Esophagus muscularis mucosa (tissue), 4 donors: Measurements from ENCODE around the gene RAI1. TPM values are rescaled to one million over a fixed set of nuclear protein-coding genes. Genes with fewer than 3 reads are reported as not detected.
"Not testable (repeated sequence)": the region's sequence is repeated elsewhere in the genome, so short reads cannot be mapped to it uniquely, and the experiment has no call there.

Experiments used
- DNase-seq: peaks from one replicate; pipeline ENCODE4 v3.0.0-alpha.2; 2017; ENCODE audit errors: extremely low spot score
- H3K27ac ChIP-seq, 4 donors: fragments of 200-600 bp; sonication (generic); replicated peaks in 1 of 4; 1 replicate in 3 of 4; 2 replicates in 1 of 4; pipeline ENCODE4 v1.5.1; 2016 to 2019; ENCODE audit warnings: mild to moderate bottlenecking in 1 of 4
- H3K27me3 ChIP-seq, 4 donors: fragments of 200-600 bp; sonication (generic); one replicate each; pipeline versions ENCODE4 v1.5.1 to v1.6.0; 2016 to 2019
- H3K36me3 ChIP-seq, 4 donors: fragments of 200-600 bp; sonication (generic); one replicate each; pipeline ENCODE4 v1.5.1; 2016 to 2019
- H3K4me1 ChIP-seq, 4 donors: fragments of 200-600 bp; sonication (generic); one replicate each; pipeline ENCODE4 v1.5.1; 2016 to 2019
- H3K4me3 ChIP-seq, 4 donors: fragments of 200-600 bp; sonication (generic); 1 replicate in 2 of 4; 2 replicates in 2 of 4; pipeline ENCODE4 v1.5.1; 2016 to 2019; ENCODE audit warnings: mild to moderate bottlenecking in 4 of 4, moderate library complexity in 1 of 4
- H3K9me3 ChIP-seq, 4 donors: fragments of 200-600 bp; sonication (generic); 1 replicate in 3 of 4; 2 replicates in 1 of 4; pipeline ENCODE4 v1.5.1; 2016 to 2019
- CTCF ChIP-seq, 3 experiments: fragments of 200-600 bp in 2 of 3; fragments of 450-650 bp in 1 of 3; sonication (generic) in 2 of 3; IDR thresholded peaks; one replicate each; pipeline ENCODE4 v1.5.1; 2017 to 2019; ENCODE audit warnings: antibody characterized with exemption in 3 of 3, mild to moderate bottlenecking in 2 of 3, moderate library complexity in 1 of 3
- EP300 ChIP-seq: sonication (generic); formaldehyde crosslinking; IDR thresholded peaks from one replicate; pipeline ENCODE4 v1.6.1; 2017; ENCODE audit warnings: antibody characterized with exemption
- POLR2A ChIP-seq: fragments of 450-650 bp; IDR thresholded peaks from one replicate; pipeline ENCODE4 v1.6.1; 2017; ENCODE audit warnings: antibody characterized with exemption, moderate library complexity, mild to moderate bottlenecking, low read depth
- POLR2AphosphoS5 ChIP-seq, 2 donors: sonication (generic); formaldehyde crosslinking; IDR thresholded peaks; one replicate each; pipeline ENCODE4 v1.6.1; 2017; ENCODE audit warnings: antibody characterized with exemption in 2 of 2
- WGBS: methylation state at CpG from one replicate; pipeline ENCODE4 v1.1.5; 2018; 5-methylcytosine and 5-hydroxymethylcytosine counted together
- intact Hi-C: fragments of 100-400 bp; cut with DNase I; formaldehyde crosslinking; loops from one replicate; pipeline ENCODE4 v1.15.1; 2023
- total RNA-seq, 4 donors: library from RNA; depleted of rRNA; stranded (reverse); fragments of >200 nt; gene quantifications; one replicate each; pipeline versions ENCODE4 v1.1.0 to v1.2.1, GENCODE V29; 2016

The RAI1 gene
- total RNA-seq, 4 donors from 2014 or later: 18.7 to 41.3 (median 28.3) TPM

- H3K4me1 ChIP-seq: peaks cover 31 to 39% (median 35%) of the 10 kb centered on the region in 4 donors
- H3K36me3 ChIP-seq: peaks cover 4 to 50% (median 44%) of the 10 kb centered on the region in 4 donors
- no peak overlapping the region for H3K4me3 ChIP-seq
- intact Hi-C loops: no loop called here
- DNase-seq: no peak
- H3K9me3 ChIP-seq: no peaks in the 10 kb centered on the region
- H3K27me3 ChIP-seq: no peaks in the 10 kb centered on the region
- TF ChIP-seq POLR2AphosphoS5 (IDR thresholded peaks at IDR 0.05): no peak
- no peak for TF ChIP-seq CTCF (IDR thresholded peaks at IDR 0.05)
- TF ChIP-seq POLR2A: no peak
- 86% methylated on average over 8 of the region's 17 CpGs for WGBS
- no peak overlapping the region for H3K27ac ChIP-seq
These were observed 125.5 kb downstream of the RAI1 start for GRCh38 chr17:17806611-17807274.

GRCh38 chr17:17807440-17807839 lies 126.2 kb downstream of the RAI1 start:
- Histone ChIP-seq H3K4me3 (no peak overlapping the region), H3K9me3 (no peaks in the 10 kb centered on the region), H3K36me3 (peaks cover 4 to 47% (median 42%) of the 10 kb centered on the region in 4 donors), H3K27me3 (no peaks in the 10 kb centered on the region), H3K4me1 (peaks cover 38 to 46% (median 42%) of the 10 kb centered on the region in 4 donors), H3K27ac (peak overlapping the region in 1 of 4 donors; percentile 9)
- intact Hi-C loops: no loop called here
- DNase-seq: no peak
- TF ChIP-seq EP300: no peak
- no peak for TF ChIP-seq POLR2AphosphoS5 (IDR thresholded peaks at IDR 0.05)
- no peak for TF ChIP-seq POLR2A
- TF ChIP-seq CTCF (IDR thresholded peaks at IDR 0.05): no peak
- WGBS: 86% methylated on average over 5 of the region's 5 CpGs

- H3K27me3 ChIP-seq, intact Hi-C loops, DNase-seq, H3K4me3 ChIP-seq, H3K9me3 ChIP-seq: not testable (repeated sequence)
- peaks cover 7 to 54% (median 46%) of the 10 kb centered on the region in 4 donors for H3K36me3 ChIP-seq
- 94% methylated on average over 5 of the region's 5 CpGs for WGBS
- peak overlapping the region in 1 of 4 donors; percentile 83 for H3K27ac ChIP-seq
- peaks cover 42 to 53% (median 48%) of the 10 kb centered on the region in 4 donors for H3K4me1 ChIP-seq
These were observed 126.9 kb downstream of the RAI1 start for GRCh38 chr17:17808200-17808599.

GRCh38 chr17:17808706-17809432 lies 127.6 kb downstream of the RAI1 start:
- WGBS: 47% methylated on average over 13 of the region's 15 CpGs
- Histone ChIP-seq H3K27me3 (no peaks in the 10 kb centered on the region), H3K4me3 (no peak overlapping the region), H3K36me3 (peaks cover 9 to 54% (median 46%) of the 10 kb centered on the region in 4 donors), H3K9me3 (no peaks in the 10 kb centered on the region), H3K27ac (peak overlapping the region in 3 of 4 donors; percentile 72 to 83 (median 75)), H3K4me1 (peaks cover 43 to 60% (median 49%) of the 10 kb centered on the region in 4 donors)
- DNase-seq: no peak
- intact Hi-C loops: no loop called here
- TF ChIP-seq EP300 (no peak), POLR2A (no peak), POLR2AphosphoS5 (IDR thresholded peaks at IDR 0.05) (no peak)

GRCh38 chr17:17809531-17810083 lies 128.3 kb downstream of the RAI1 start:
- no peak for TF ChIP-seq POLR2AphosphoS5 (IDR thresholded peaks at IDR 0.05)
- H3K27ac ChIP-seq: peak overlapping the region; percentile 72 to 83 (median 76)
- H3K4me3 ChIP-seq: peak overlapping the region; percentile 39 to 52 (median 44)
- H3K9me3 ChIP-seq: no peaks in the 10 kb centered on the region
- H3K27me3 ChIP-seq: no peaks in the 10 kb centered on the region
- DNase-seq: no peak
- intact Hi-C loops: loop anchor here (5.0 kb wide), 2 partner anchors 113 to 223 kb away; no protein-coding TSS in a partner anchor
- 58% methylated on average over 49 of the region's 52 CpGs for WGBS
- H3K36me3 ChIP-seq: peaks cover 11 to 54% (median 44%) of the 10 kb centered on the region in 4 donors
- peaks cover 46 to 67% (median 56%) of the 10 kb centered on the region in 4 donors for H3K4me1 ChIP-seq
